Measurements from ENCODE around the gene SGK1. TPM values are rescaled to one million over a fixed set of nuclear protein-coding genes. Genes with fewer than 3 reads are reported as not detected.

The SGK1 gene
- total and polyA plus RNA-seq, 2 donors (not counting 1 experiment from before 2014, with no cell fraction given) = 37.3 to 57.8 TPM

GRCh38 chr6:134351615-134352474, 33.9 kb upstream of the SGK1 start:
- Histone ChIP-seq H3K27ac (ENCODE audit: low read length in 2 of 2) (no peak overlapping the region), H4K20me1 (ENCODE audit: control insufficient read depth, insufficient read depth, low read length, poor library complexity, severe bottlenecking) (no peaks in the 10 kb centered on the region), H3K9me3 (ENCODE audit: control extremely low read depth in 1 of 3, control insufficient read depth in 2 of 3, insufficient read depth in 1 of 3, low read length in 2 of 3) (peaks cover 0 to 5% (median 0%) of the 10 kb centered on the region in 3 donors), H3K27me3 (replicated peaks in 1 of 4; ENCODE audit: control extremely low read depth in 1 of 4, control insufficient read depth in 3 of 4, insufficient read depth in 4 of 4, low read length in 3 of 4) (no peaks in the 10 kb centered on the region), H3K4me2 (replicated peaks; ENCODE audit: low read depth, low read length, poor library complexity, severe bottlenecking) (peak overlapping the region; percentile 6), H3K4me3 (ENCODE audit: control extremely low read depth in 1 of 5, extremely low read depth in 1 of 5, insufficient read depth in 1 of 5, low read depth in 2 of 5, low read length in 4 of 5) (peak overlapping the region in 2 of 5 experiments; percentile 1 to 12), H3K36me3 (replicated peaks in 1 of 2; ENCODE audit: control extremely low read depth in 1 of 2, control insufficient read depth in 1 of 2, extremely low read depth in 1 of 2, insufficient read depth in 2 of 2, low read length in 1 of 2) (no peaks in the 10 kb centered on the region), H3K9ac (ENCODE audit: low read length) (no peak overlapping the region), H2AFZ (ENCODE audit: insufficient read depth, low read depth, low read length, poor library complexity, severe bottlenecking) (peak overlapping the region; percentile 41), H3K4me1 (ENCODE audit: control insufficient read depth in 2 of 2, insufficient read depth in 2 of 2, low read length in 2 of 2) (no peaks in the 10 kb centered on the region), H3K79me2 (ENCODE audit: control insufficient read depth, insufficient read depth, low read length) (no peaks in the 10 kb centered on the region)
- H3K4me1 Mint-ChIP-seq = peaks cover 6% of the 10 kb centered on the region
- 78% methylated on average over 3 of the region's 7 CpGs for WGBS (ENCODE audit: insufficient coverage)
- peaks cover 8% of the 10 kb centered on the region for H3K9me3 Mint-ChIP-seq (ENCODE audit: insufficient read depth)
- TF ChIP-seq EZH2 (IDR thresholded peaks at IDR 0.05; ENCODE audit: borderline replicate concordance, insufficient read depth, low read depth, low read length, poor library complexity, severe bottlenecking) (no peak), CTCF (IDR thresholded peaks at IDR 0.05) (no peak)
- H3K27me3 Mint-ChIP-seq = no peaks in the 10 kb centered on the region
- ATAC-seq (ENCODE audit: low read depth) (no peak), DNase-seq (no peak)
- CTCF ChIA-PET = interaction anchor here (1.0 to 1.3 kb wide), 2 partner anchors 11 to 289 kb away, joined by 3 to 4 read pairs; no protein-coding TSS in a partner anchor
- peak overlapping the region; percentile 44 for H3K4me3 Mint-ChIP-seq
- intact Hi-C loops (cut with micrococcal nuclease) = no loop called here
- POLR2A ChIA-PET = interaction anchor here (0.6 kb wide), 1 partner anchor 16 kb away, joined by 4 read pairs; no protein-coding TSS in a partner anchor
- H3K27ac Mint-ChIP-seq = no peak overlapping the region
